Endothelial cell (in vitro differentiated cells): Measurements from ENCODE around the gene SCD. TPM values are rescaled to one million over a fixed set of nuclear protein-coding genes. Genes with fewer than 3 reads are reported as not detected.

ENCODE experiments used
- DNase-seq: peaks from one replicate; pipeline ENCODE4 v3.0.0; 2021; ENCODE audit warnings: low spot score
- H3K27ac Mint-ChIP-seq: one replicate; pipeline ENCODE4 v1.8.0; 2021; ENCODE audit warnings: mixed read lengths, inconsistent platforms; ENCODE audit not compliant: unreplicated experiment
- H3K27me3 Mint-ChIP-seq: one replicate; pipeline ENCODE4 v1.8.0; 2021; ENCODE audit warnings: mild to moderate bottlenecking, moderate library complexity, mixed read lengths, inconsistent platforms; ENCODE audit not compliant: unreplicated experiment
- H3K36me3 Mint-ChIP-seq: one replicate; pipeline ENCODE4 v1.8.0; 2021; ENCODE audit warnings: mild to moderate bottlenecking, low read depth, mixed read lengths, inconsistent platforms; ENCODE audit not compliant: unreplicated experiment
- H3K4me1 Mint-ChIP-seq: one replicate; pipeline ENCODE4 v1.8.0; 2021; ENCODE audit warnings: mild to moderate bottlenecking, mixed read lengths, inconsistent platforms; ENCODE audit not compliant: unreplicated experiment
- H3K4me3 Mint-ChIP-seq: one replicate; pipeline ENCODE4 v1.8.0; 2021; ENCODE audit warnings: mild to moderate bottlenecking, mixed read lengths, inconsistent platforms; ENCODE audit not compliant: unreplicated experiment
- H3K9me3 Mint-ChIP-seq: one replicate; pipeline ENCODE4 v1.8.0; 2021; ENCODE audit warnings: mixed read lengths, inconsistent platforms; ENCODE audit not compliant: unreplicated experiment
- total RNA-seq: library from RNA; stranded (reverse); fragmentation: NEBNext Ultra II Directional; extraction: Animal tissue kit (Norgen Biotek cat#: 25700); gene quantifications from one replicate; pipeline ENCODE4 v1.2.1, GENCODE V29; 2021; ENCODE audit not compliant: unreplicated experiment
- TF ChIP-seq, protein P1 (sequence below): fragments of 200-600 bp; sonication (generic); IDR thresholded peaks from one replicate; pipeline ENCODE4 v1.5.0; 2021; ENCODE audit warnings: antibody characterized with exemption; ENCODE audit not compliant: unreplicated experiment

Gene SCD
- total RNA-seq, 1 donor from 2014 or later = 627 TPM

DNA sequence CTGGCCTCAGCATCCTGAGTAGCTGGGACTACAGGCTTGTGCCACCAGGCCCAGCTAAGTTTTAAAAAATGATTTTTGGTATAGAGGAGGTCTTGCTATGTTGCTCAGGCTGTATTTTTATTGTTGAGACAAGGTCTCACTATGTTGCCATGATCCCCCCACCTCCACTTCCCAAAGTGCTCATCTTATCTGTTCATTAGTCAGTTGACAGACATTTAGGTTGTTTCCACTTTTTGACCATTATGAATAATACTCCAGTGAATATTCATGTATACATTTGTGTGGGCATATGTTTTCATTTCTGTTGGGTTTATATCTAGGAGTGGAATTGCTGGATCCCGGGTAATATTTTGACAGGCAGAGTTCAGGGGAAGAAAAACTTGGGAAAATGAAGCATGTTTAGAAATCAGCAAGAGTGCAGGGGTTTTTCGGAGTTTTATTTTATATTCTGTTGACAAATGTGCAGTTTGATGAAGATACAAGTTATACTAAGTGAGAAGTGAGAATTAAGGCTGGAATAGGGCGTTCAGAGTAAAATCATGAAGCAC, 2.7 kb upstream of the SCD start:
- Mint-ChIP-seq H3K27me3 (peaks cover 14% of the 10 kb centered on the region), H3K4me3 (no peak overlapping the region), H3K4me1 (peaks cover 53% of the 10 kb centered on the region), H3K27ac (peak overlapping the region; percentile 5), H3K36me3 (peaks cover 20% of the 10 kb centered on the region), H3K9me3 (no peaks in the 10 kb centered on the region)
- TF ChIP-seq, protein P1, sequence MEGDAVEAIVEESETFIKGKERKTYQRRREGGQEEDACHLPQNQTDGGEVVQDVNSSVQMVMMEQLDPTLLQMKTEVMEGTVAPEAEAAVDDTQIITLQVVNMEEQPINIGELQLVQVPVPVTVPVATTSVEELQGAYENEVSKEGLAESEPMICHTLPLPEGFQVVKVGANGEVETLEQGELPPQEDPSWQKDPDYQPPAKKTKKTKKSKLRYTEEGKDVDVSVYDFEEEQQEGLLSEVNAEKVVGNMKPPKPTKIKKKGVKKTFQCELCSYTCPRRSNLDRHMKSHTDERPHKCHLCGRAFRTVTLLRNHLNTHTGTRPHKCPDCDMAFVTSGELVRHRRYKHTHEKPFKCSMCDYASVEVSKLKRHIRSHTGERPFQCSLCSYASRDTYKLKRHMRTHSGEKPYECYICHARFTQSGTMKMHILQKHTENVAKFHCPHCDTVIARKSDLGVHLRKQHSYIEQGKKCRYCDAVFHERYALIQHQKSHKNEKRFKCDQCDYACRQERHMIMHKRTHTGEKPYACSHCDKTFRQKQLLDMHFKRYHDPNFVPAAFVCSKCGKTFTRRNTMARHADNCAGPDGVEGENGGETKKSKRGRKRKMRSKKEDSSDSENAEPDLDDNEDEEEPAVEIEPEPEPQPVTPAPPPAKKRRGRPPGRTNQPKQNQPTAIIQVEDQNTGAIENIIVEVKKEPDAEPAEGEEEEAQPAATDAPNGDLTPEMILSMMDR = no peak
- no peak for DNase-seq

DNA sequence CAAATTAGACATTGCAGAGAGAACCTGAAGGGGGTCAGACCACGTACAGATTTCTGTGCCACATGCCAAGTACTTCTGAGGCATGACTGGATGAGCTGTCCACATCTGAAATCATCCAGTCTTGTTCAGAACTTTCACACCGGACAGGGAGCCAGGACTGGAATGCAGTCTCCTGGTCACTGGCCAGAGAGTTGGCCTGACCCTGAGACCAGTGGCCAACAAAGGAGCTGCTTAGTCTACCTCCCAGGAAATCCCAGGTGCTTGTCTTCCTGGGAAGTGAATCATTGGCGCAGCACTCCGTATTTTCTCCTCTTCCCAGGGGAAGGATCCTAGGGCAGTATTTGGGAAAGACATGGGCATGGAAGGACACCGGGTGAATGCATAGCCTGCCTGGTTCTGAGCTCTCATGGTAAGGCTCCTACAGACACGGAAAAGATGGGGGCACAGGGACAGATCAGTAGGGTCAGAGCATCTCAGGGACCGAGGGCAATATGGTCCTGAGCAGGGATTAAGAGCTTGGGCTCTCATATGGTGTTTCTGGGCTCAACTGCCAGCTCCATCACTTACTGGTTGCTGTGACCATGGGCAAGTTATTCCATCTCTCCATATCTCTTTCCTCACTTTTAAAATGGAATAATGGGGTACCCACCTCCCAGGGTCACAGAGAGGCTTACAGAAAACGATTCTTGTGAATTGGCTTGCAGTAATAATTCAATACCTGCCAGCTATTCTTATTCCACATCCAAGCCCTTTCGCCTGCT, 1.3 kb upstream of the SCD start:
- Mint-ChIP-seq H3K4me1 (peaks cover 67% of the 10 kb centered on the region), H3K27ac (peak overlapping the region; percentile 42), H3K4me3 (peak overlapping the region; percentile 86), H3K27me3 (peaks cover 14% of the 10 kb centered on the region), H3K9me3 (no peaks in the 10 kb centered on the region), H3K36me3 (peaks cover 31% of the 10 kb centered on the region)
- no peak for DNase-seq
- TF ChIP-seq, protein P1 = no peak

DNA sequence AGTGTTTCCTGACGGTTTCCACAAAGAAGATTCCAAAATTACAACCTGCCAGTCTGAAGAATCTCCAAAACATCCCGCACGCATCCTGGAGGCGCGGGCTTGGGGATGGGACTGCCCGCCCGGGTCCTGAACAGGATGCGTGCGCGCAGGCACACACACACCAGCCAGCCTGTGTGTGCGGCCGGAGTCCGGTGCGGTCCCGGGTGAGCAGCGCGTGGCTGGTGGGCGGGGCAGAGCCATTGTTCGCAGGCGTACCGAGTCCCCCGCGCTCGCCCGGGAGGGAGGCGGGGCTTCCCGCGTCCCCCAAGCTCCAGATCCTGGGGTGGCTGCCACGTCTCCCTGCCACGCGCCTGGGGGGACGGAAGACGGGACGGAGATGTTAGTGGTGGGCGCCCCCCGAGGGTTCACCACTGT, 675 bp upstream of the SCD start:
- H3K27me3 Mint-ChIP-seq = peaks cover 14% of the 10 kb centered on the region
- H3K27ac Mint-ChIP-seq = peak overlapping the region; percentile 42
- peaks cover 67% of the 10 kb centered on the region for H3K4me1 Mint-ChIP-seq
- peaks cover 37% of the 10 kb centered on the region for H3K36me3 Mint-ChIP-seq
- peak; percentile 85 for DNase-seq
- peak overlapping the region; percentile 99 for H3K4me3 Mint-ChIP-seq
- no peaks in the 10 kb centered on the region for H3K9me3 Mint-ChIP-seq
- TF ChIP-seq, protein P1 = no peak

DNA sequence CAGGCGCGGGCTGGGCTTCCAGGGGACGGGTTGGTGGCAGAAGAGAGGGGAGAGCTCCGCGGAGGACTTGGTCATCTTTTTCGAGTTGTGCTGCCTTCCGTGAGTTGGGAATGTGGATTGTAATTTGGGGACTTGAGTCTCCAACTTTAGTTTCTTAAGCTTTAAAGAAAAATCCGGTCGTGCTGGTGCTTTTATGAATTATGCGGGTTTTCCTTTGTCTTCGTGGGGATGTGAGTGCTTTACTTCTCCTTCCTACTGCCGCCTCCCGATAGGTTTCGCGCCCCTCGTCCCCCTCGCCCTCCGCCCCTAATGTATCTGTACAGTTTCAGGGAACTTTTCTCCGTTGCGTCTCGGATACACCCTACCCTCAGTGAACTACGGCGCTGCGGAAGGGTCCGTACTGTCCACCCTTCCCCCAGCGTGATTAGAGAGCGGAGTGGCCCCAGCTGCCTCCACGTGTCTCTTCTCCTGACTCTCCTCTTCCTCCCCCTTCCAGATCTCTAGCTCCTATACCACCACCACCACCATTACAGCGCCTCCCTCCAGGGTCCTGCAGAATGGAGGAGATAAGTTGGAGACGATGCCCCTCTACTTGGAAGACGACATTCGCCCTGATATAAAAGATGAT, 649 bp downstream of the SCD start:
- Mint-ChIP-seq H3K27ac (peak overlapping the region; percentile 87), H3K4me1 (peaks cover 70% of the 10 kb centered on the region), H3K9me3 (no peaks in the 10 kb centered on the region), H3K4me3 (peak overlapping the region; percentile 99), H3K27me3 (peaks cover 14% of the 10 kb centered on the region), H3K36me3 (peaks cover 48% of the 10 kb centered on the region)
- TF ChIP-seq, protein P1 = no peak
- no peak for DNase-seq
